Measurements from ENCODE around the gene GNAI1. TPM values are rescaled to one million over a fixed set of nuclear protein-coding genes. Genes with fewer than 3 reads are reported as not detected.
A peak's percentile ranks its signal among the peaks of the same experiment; 100 is the strongest.

GNAI1 gene
- total and polyA plus RNA-seq, 4 donors, result 8.9 to 38.7 (median 20.9) TPM

DNA sequence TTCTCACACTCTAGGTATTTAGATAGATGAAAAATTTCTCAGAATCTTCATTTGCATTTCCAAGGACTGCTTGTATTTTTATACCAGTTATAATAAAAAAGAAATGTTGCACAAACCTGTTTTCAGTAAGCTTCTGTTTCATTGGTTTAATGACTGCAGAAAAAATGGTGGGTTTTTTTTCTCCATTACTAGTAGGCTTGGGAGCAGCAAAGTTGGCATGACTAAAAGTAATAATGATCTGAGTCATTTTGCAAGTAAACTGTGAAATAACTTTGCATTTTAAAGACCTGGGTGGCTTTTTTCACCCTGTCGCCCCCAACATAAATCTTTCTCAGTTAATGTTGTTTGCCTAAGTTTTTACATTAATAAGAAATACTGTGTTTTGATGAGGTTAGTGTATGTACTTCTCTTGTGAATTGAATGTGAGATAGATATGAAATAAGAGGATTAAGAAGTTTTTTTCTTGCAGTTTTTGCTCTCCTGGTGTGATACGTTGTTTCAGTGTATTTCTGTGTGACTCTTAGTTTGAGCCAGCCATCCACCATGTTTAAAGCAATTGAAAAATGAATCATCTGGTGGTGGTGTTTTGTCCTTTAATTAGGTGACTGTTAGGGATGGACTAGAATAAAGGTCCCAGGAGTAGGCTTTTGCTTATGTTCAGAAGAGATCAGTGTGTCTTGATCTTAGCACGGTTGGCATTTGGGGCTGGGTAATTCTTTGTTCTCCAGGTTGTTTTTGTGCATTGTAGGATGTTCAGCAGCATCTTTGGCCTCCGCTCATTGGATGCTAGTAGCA lies 1.8 kb downstream of the GNAI1 start:
- TF ChIP-seq, protein P1, sequence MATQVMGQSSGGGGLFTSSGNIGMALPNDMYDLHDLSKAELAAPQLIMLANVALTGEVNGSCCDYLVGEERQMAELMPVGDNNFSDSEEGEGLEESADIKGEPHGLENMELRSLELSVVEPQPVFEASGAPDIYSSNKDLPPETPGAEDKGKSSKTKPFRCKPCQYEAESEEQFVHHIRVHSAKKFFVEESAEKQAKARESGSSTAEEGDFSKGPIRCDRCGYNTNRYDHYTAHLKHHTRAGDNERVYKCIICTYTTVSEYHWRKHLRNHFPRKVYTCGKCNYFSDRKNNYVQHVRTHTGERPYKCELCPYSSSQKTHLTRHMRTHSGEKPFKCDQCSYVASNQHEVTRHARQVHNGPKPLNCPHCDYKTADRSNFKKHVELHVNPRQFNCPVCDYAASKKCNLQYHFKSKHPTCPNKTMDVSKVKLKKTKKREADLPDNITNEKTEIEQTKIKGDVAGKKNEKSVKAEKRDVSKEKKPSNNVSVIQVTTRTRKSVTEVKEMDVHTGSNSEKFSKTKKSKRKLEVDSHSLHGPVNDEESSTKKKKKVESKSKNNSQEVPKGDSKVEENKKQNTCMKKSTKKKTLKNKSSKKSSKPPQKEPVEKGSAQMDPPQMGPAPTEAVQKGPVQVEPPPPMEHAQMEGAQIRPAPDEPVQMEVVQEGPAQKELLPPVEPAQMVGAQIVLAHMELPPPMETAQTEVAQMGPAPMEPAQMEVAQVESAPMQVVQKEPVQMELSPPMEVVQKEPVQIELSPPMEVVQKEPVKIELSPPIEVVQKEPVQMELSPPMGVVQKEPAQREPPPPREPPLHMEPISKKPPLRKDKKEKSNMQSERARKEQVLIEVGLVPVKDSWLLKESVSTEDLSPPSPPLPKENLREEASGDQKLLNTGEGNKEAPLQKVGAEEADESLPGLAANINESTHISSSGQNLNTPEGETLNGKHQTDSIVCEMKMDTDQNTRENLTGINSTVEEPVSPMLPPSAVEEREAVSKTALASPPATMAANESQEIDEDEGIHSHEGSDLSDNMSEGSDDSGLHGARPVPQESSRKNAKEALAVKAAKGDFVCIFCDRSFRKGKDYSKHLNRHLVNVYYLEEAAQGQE (IDR thresholded peaks at IDR 0.05), result no peak
- TF ChIP-seq, protein P2, sequence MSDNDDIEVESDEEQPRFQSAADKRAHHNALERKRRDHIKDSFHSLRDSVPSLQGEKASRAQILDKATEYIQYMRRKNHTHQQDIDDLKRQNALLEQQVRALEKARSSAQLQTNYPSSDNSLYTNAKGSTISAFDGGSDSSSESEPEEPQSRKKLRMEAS (IDR thresholded peaks at IDR 0.05), result no peak
- TF ChIP-seq NR2F2 (IDR thresholded peaks at IDR 0.05) (no peak), GABPA (IDR thresholded peaks at IDR 0.05 in 1 of 2, conservative IDR thresholded peaks at IDR 0.05 in 1 of 2) (no peak)
- TF ChIP-seq, protein P3, sequence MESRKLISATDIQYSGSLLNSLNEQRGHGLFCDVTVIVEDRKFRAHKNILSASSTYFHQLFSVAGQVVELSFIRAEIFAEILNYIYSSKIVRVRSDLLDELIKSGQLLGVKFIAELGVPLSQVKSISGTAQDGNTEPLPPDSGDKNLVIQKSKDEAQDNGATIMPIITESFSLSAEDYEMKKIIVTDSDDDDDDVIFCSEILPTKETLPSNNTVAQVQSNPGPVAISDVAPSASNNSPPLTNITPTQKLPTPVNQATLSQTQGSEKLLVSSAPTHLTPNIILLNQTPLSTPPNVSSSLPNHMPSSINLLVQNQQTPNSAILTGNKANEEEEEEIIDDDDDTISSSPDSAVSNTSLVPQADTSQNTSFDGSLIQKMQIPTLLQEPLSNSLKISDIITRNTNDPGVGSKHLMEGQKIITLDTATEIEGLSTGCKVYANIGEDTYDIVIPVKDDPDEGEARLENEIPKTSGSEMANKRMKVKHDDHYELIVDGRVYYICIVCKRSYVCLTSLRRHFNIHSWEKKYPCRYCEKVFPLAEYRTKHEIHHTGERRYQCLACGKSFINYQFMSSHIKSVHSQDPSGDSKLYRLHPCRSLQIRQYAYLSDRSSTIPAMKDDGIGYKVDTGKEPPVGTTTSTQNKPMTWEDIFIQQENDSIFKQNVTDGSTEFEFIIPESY (IDR thresholded peaks at IDR 0.05), result no peak
- H3K36me3 ChIP-seq (ENCODE audit: control insufficient read depth in 4 of 4, insufficient read depth in 3 of 4, low read depth in 1 of 4, low read length in 3 of 4), result no peaks in the 10 kb centered on the region
- H3K27ac ChIP-seq (ENCODE audit: low read depth in 1 of 2, low read length in 2 of 2), result peak overlapping the region in 1 of 2 donors; percentile 91
- WGBS, result 50% methylated on average over 4 of the region's 4 CpGs
- DNase-seq (ENCODE audit: low spot score), result no peak
- peak overlapping the region; percentile 67 to 79 for H3K9ac ChIP-seq (ENCODE audit: low read depth in 1 of 2, low read length in 2 of 2)
- peak overlapping the region; percentile 93 to 96 (median 93) for H3K4me3 ChIP-seq (ENCODE audit: low read depth in 1 of 3, low read length in 3 of 3)
- peaks cover 6 to 36% (median 25%) of the 10 kb centered on the region in 4 donors for H3K4me1 ChIP-seq (ENCODE audit: control insufficient read depth in 4 of 4, insufficient read depth in 4 of 4, low read length in 3 of 4)
- no peaks in the 10 kb centered on the region for H3K9me3 ChIP-seq (ENCODE audit: control insufficient read depth in 4 of 4, low read length in 3 of 4)
- H3K27me3 ChIP-seq (ENCODE audit: control insufficient read depth in 4 of 4, insufficient read depth in 4 of 4, low read length in 3 of 4), result no peaks in the 10 kb centered on the region

DNA sequence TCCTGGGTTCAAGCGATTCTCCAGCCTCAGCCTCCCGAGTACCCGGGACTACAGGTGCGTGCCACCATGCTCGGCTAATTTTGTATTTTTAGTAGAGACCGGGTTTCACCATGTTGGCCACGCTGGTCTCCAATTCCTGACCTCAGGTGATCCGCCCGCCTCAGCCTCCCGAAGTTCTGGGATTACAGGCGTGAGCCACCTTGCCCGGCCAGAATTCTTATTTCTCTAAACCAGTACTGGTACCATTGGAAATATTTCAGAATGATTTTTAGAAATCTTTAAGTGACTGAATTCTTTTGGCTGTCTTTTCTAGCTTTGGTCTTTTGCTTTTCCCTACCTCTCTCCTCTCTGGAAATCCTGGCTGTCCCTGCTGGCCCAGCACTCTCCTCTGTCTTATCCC lies 2.8 kb downstream of the GNAI1 start:
- no peak for DNase-seq (ENCODE audit: low spot score)
- H3K9me3 ChIP-seq (ENCODE audit: control insufficient read depth in 4 of 4, low read length in 3 of 4), result no peaks in the 10 kb centered on the region
- no peak overlapping the region for H3K4me3 ChIP-seq (ENCODE audit: low read depth in 1 of 3, low read length in 3 of 3)
- no peaks in the 10 kb centered on the region for H3K36me3 ChIP-seq (ENCODE audit: control insufficient read depth in 4 of 4, insufficient read depth in 3 of 4, low read depth in 1 of 4, low read length in 3 of 4)
- H3K27me3 ChIP-seq (ENCODE audit: control insufficient read depth in 4 of 4, insufficient read depth in 4 of 4, low read length in 3 of 4), result no peaks in the 10 kb centered on the region
- H3K27ac ChIP-seq (ENCODE audit: low read depth in 1 of 2, low read length in 2 of 2), result no peak overlapping the region
- H3K9ac ChIP-seq (ENCODE audit: low read depth in 1 of 2, low read length in 2 of 2), result no peak overlapping the region
- H3K4me1 ChIP-seq (ENCODE audit: control insufficient read depth in 4 of 4, insufficient read depth in 4 of 4, low read length in 3 of 4), result peaks cover 6 to 36% (median 25%) of the 10 kb centered on the region in 4 donors
- WGBS, result 91% methylated on average over 12 of the region's 12 CpGs
- TF ChIP-seq SP1 (IDR thresholded peaks at IDR 0.05) (no peak), NR2F2 (IDR thresholded peaks at IDR 0.05) (no peak), RXRA (IDR thresholded peaks at IDR 0.05) (no peak), TAF1 (conservative IDR thresholded peaks at IDR 0.05) (no peak), RAD21 (IDR thresholded peaks at IDR 0.05) (no peak), YY1 (IDR thresholded peaks at IDR 0.05) (no peak), JUND (IDR thresholded peaks at IDR 0.05) (no peak), EGR1 (IDR thresholded peaks at IDR 0.05; ENCODE audit: low read depth in 2 of 2) (no peak), FOXA1 (IDR thresholded peaks at IDR 0.05) (no peak), HNF4G (IDR thresholded peaks at IDR 0.05) (no peak), FOXA2 (IDR thresholded peaks at IDR 0.05) (no peak)
- TF ChIP-seq, protein P2 (IDR thresholded peaks at IDR 0.05), result no peak
- TF ChIP-seq, protein P4, sequence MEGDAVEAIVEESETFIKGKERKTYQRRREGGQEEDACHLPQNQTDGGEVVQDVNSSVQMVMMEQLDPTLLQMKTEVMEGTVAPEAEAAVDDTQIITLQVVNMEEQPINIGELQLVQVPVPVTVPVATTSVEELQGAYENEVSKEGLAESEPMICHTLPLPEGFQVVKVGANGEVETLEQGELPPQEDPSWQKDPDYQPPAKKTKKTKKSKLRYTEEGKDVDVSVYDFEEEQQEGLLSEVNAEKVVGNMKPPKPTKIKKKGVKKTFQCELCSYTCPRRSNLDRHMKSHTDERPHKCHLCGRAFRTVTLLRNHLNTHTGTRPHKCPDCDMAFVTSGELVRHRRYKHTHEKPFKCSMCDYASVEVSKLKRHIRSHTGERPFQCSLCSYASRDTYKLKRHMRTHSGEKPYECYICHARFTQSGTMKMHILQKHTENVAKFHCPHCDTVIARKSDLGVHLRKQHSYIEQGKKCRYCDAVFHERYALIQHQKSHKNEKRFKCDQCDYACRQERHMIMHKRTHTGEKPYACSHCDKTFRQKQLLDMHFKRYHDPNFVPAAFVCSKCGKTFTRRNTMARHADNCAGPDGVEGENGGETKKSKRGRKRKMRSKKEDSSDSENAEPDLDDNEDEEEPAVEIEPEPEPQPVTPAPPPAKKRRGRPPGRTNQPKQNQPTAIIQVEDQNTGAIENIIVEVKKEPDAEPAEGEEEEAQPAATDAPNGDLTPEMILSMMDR (IDR thresholded peaks at IDR 0.05; ENCODE audit: low read depth, low read length, missing input control), result no peak
- TF ChIP-seq, protein P5, sequence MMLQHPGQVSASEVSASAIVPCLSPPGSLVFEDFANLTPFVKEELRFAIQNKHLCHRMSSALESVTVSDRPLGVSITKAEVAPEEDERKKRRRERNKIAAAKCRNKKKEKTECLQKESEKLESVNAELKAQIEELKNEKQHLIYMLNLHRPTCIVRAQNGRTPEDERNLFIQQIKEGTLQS (IDR thresholded peaks at IDR 0.05), result no peak
- TF ChIP-seq, protein P1 (IDR thresholded peaks at IDR 0.05), result no peak
- TF ChIP-seq, protein P3 (IDR thresholded peaks at IDR 0.05), result no peak
